GM18511 (cell line): ENCODE measurements around the gene OPRM1.
A peak's percentile ranks its signal among the peaks of the same experiment; 100 is the strongest.
"Not testable (repeated sequence)": the region's sequence is repeated elsewhere in the genome, so short reads cannot be mapped to it uniquely, and the experiment has no call there.

Source experiments
- ATAC-seq: cut with Tn5 transposase; IDR thresholded peaks from one replicate; pipeline ENCODE4 v1.9.1; 2021; ENCODE audit warnings: mild to moderate bottlenecking, moderate library complexity; ENCODE audit not compliant: unreplicated experiment

Gene OPRM1

GRCh38 chr6:154139892-154140291 is 100.9 kb downstream of the OPRM1 start:
- ATAC-seq = no peak

- ATAC-seq = no peak
Observed at GRCh38 chr6:154140743-154141142, 101.7 kb downstream of the OPRM1 start.

- no peak for ATAC-seq
Observed at GRCh38 chr6:154143753-154144152, 104.7 kb downstream of the OPRM1 start.

DNA sequence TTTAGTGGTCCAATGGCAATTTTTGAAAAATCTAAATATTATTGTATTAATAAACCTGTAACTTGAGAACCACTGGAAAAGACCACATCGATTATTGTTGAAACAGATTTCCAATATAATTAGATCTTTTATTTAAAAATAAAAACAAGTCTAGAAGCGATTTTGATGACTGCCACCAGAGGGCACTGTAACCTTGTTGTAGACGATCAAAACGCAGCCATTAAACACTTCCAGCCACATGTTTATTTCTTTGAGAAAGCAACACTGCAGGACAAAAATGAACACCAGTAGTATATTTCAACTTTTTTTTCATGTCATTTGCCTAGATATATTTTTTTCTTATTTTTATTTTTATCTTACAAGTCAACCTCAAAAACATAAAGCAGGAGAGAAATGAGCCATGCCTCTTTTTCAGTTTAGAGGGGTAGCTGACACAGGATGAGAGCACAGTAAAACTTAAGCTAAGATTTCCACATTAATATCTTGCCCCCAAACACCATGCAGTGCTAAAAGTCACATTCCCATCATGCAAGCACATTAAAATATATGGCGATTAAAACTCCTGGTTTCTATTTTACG is 115.4 kb downstream of the OPRM1 start:
- no peak for ATAC-seq

- peak; percentile 66 for ATAC-seq
Observed at GRCh38 chr6:154156135-154156896, 117.3 kb downstream of the OPRM1 start.

DNA sequence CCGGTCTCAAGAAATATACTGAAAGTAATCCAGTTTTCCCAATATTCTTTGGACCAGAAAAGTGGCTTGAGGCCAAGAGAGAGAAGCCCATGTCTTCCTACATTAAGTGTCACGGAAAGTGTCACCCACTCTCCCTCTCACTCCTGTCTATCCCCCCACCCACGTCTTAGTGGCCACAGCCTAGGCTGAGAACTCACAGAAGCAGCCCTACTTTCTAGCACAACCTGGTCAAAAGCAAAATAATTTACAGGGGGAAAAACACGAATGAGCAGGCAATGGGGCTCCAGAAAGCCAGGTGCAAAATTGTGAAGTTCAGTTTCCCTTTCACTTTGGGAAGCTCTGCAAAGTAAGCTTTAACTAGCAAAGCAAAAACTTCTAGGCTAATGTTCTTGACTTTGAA is 118.0 kb downstream of the OPRM1 start:
- peak; percentile 52 for ATAC-seq

DNA sequence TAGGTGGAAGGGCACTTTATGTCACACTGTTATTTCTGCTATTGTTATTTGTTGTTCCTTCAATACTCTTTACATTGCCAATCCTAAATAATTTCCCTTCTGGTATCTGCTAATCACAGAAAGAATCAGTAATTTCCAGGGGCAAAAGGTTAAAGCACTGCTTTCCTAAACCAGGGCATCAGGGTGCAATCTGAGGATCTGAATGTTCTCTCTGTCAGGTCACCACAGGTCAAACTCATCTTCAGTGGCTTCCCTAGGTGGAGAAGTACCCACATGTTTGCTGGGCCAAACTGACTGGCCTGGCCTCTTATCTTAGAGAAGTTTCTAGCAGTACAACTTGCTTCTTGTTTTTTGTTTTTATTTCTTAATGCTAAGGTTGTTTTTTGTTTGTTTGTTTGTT is 118.7 kb downstream of the OPRM1 start:
- no peak for ATAC-seq

GRCh38 chr6:154159126-154159525 is 120.1 kb downstream of the OPRM1 start:
- ATAC-seq = no peak

DNA sequence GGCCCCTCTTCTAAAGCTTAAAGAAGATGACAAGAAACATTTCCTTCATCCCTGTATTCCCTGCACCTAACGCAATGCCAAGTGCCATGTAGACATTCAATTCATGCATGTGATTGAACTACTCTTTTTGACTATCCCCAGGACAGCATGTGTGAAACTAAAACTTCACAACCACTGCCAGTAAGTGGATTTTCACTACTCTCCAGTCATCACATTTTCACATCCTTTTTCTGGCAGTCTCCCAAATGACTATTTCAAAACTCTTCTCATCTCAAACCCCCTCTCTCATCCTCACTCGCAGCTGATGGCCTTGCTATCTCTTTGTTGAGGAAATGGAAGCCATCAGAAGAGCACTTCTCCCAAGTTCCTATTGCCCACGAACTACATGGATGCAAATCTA is 122.6 kb downstream of the OPRM1 start:
- peak; percentile 64 for ATAC-seq

DNA sequence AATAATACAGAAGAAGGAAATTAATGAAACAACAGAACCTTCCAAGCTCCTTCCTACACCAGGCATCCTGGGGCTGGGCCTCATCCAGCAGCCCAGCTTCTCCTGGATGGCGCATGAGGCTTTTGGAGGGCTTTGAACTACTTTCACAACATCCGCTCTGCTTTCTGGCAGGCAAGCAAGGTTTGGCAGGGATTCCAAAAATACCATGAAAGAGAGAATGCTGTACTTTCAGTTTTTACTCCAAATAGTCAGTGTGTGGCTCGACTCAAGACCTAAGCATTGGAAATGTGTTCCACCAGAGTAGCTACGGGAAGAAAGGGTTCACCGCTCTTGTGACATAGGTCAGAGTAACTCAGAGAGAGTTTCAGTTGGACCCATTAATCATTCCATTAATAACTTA is 125.4 kb downstream of the OPRM1 start:
- peak; percentile 33 for ATAC-seq

DNA sequence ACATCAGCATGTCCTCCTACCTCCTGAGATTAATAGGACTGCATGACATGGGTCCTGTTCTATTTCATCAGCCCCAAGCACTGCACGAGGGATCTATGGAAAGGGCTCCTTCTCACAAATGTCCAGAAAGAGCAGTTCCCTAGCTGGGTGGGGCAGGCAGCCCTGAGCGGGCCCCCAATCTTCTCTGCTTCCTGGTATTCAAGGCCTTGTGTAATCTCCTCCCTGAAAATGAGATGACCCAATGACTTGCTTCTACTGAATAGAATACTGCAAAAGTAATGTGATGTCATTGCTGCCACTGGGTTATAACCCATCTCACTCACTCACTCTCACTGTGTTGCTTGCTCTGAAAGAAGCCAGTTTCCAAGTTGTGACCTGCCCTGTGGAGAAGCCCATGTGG is 126.4 kb downstream of the OPRM1 start:
- ATAC-seq = no peak

DNA sequence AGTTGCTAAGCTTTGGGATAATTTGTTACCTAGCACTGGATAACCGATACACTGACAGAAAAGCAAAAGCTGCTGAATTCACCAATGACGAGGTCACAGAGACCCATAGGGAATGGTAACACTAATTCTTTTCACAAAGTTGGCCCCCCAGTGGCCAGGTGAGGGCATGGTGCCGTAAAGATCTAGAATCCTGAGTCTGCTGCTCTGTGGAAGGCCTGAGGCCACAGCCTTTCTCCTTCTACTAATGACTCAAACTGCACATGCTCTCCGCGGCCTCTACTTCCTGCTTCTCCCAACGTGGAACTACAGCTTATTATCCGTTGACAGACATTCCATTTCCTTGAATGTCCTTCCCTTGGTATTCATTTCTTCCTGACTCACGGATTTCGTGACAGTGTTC is 127.1 kb downstream of the OPRM1 start:
- no peak for ATAC-seq

DNA sequence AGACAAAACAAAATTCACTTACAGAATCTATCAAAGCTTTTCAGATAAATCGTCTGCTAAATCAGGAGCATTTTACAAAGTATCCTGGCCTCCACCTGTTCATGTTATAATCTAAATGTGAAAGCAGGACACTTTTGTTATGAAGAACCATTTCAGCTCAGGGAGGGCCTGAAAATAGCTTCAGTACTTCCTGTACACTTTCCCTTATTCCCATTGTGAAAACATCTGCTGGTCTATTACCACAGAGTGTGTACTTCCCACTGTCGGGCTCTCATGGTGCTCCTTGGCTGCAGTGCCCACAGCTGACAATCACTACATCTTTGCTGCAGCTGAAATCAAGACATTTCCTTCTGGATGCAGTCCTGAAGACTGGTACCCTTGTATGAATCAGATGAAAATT is 128.1 kb downstream of the OPRM1 start:
- no peak for ATAC-seq

DNA sequence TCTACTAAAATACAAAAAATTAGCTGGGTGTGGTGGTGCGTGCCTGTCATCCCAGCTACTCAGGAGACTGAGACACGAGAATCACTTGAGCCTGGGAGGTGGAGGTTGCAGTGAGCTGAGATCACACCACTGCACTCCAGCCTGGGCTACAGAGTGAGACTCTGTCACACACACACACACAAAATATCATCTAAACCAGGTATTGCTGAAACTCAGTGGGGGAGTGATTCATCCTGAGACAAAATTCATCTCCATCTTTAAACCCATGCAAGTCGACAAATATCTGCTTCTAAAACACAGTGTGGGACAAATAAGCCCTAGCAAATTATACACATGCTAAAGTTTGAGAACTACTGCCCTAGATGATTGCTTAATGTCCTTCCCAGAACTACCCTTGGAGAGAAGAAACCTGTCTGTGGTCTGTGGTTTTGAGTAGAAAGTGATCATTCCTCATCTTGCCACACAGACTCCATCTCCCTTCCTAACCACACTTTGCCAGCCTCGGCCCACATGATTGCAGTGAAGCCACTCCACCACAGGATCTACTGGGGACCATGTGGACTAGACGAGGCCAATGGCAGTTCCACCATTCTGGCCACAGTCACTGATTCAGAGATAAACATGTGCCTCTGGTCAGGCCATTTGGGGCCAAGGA is 130.3 kb downstream of the OPRM1 start:
- ATAC-seq = peak; percentile 53

GRCh38 chr6:154170106-154170505 is 131.1 kb downstream of the OPRM1 start:
- no peak for ATAC-seq

DNA sequence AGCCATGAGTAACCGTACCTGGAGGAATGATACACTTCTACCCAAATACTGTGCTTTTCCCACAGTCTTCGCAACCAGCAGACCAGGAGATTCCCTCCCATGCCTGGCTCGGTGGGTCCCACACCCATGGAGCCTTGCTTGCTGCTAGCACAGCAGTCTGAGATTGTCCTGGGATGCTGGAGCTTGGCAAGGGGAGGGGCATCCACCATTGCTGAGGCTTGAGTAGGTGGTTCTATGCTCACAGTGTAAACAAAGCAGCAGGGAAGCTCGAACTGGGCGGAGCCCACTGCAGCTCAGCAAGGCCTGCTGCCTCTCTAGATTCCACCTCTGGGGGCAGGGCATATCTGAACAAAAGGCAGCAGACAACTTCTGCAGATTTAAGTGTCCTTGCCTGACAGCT is 133.4 kb downstream of the OPRM1 start:
- ATAC-seq = not testable (repeated sequence)

GRCh38 chr6:154179434-154179833 is 140.4 kb downstream of the OPRM1 start:
- ATAC-seq = no peak

- no peak for ATAC-seq
Observed at GRCh38 chr6:154187203-154187602, 148.2 kb downstream of the OPRM1 start.

GRCh38 chr6:154187714-154188113 is 148.7 kb downstream of the OPRM1 start:
- ATAC-seq = peak; percentile 44

DNA sequence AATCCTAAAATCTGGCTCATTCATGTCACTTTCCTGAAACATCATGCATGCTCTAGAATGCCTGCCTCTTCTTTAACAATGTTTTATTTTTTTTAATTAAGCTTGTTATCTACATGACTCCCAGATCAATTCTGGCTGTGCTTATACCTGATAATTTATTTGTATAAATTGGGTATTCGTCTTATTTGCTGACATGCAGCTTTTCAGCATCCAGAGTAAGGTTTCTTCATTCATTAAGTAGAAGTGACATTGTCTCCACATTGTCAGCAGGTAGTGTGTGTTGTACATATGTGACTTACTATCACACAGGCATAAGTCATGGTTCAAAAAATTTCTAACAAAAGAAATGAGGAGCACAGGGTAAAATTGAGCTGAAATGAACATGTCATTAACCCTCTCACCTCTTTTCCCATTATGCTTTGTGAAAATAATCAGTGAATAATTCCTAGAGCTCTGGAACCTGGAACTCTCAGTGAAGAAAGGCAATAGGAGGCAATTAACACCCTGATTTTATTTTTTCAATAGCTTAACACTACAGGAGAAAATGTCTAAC is 157.4 kb downstream of the OPRM1 start:
- no peak for ATAC-seq

GRCh38 chr6:154197196-154197860 is 158.3 kb downstream of the OPRM1 start:
- no peak for ATAC-seq
